Uterine smooth muscle cell (primary cell): ENCODE data around the gene EN1. TPM values are rescaled to one million over a fixed set of nuclear protein-coding genes. Genes with fewer than 3 reads are reported as not detected.

Source experiments
- total RNA-seq: library from RNA; depleted of rRNA; stranded (reverse); fragments of >200 nt; gene quantifications from 2 replicates; pipeline ENCODE4 v1.2.3, GENCODE V29; 2014

EN1 gene
- under 0.01 TPM in 1 of 2 replicates, not detected in the other for total RNA-seq

GRCh38 chr2:118846953-118847761 is at the start of gene EN1:
Gene EN1, minus strand, starts transcription at chr2:118847648. Its CDS starts 481 bp downstream, at chr2:118847167.

Other genes with a start within 250 kb of the EN1 start
- not detected in 2 replicates for gene MARCO, start 94.5 kb upstream of the EN1 start, total RNA-seq